ENCODE results near the gene SLC10A2.

- no peak for TF ChIP-seq EZH2phosphoT487 (IDR thresholded peaks at IDR 0.05; ENCODE audit: borderline replicate concordance, low read depth, low read length)
- no peak for TF ChIP-seq CTCF (conservative IDR thresholded peaks at IDR 0.05; ENCODE audit: low read length)
Measured at GRCh38 chr13:103098535-103098934, 32.3 kb upstream of the SLC10A2 start.

Measured in OCI-LY7 (cell line).